ENCODE measurements around the gene PATJ.
"Not testable (repeated sequence)": the region's sequence is repeated elsewhere in the genome, so short reads cannot be mapped to it uniquely, and the experiment has no call there.

PATJ gene

DNA sequence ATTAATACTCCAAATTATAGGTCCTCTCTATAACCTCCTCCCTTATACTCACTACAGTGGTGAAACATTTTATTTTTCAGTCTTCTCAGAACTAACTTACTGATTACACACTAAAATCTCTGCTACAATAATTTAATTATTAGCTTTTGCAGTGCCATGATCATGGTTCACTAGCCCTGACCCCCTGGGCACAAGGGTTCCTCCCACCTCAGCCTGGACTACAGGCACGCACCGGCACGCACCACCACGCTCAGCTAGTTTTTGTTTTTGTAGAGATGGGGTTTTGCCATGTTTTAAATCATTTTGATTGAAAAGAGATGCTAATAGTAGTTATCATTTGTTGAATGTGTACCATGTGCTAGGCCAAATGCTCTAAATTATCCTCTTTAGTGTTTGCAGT is 6.3 kb downstream of the PATJ start:
- DNase-seq (ENCODE audit: low read depth in 2 of 2, low spot score in 1 of 2): no peak

GRCh38 chr1:61749574-61749973 is 7.3 kb downstream of the PATJ start:
- no peak for DNase-seq (ENCODE audit: low read depth in 2 of 2, low spot score in 1 of 2)

DNA sequence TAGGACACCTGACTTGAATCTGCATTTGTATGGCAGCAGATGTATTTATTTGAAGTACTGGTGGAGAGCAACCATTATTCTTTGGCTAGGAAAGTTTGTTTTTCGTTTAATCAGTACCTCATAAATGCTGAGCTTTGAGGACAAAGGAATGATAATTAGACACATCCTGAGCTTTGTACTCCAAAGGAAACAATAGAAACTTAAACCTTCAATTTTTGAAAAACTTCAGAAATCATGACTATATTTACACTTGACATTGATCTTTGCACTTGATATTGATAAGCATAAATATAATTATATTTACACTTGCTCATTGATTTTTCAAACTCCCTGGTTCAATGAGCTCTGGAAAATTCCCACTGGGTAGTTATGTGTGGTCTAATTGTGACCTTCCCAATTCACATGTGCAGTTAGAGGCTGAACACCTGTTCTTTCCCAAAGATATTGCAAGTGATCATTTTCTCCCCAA is 10.7 kb downstream of the PATJ start:
- DNase-seq (ENCODE audit: low read depth in 2 of 2, low spot score in 1 of 2): no peak

GRCh38 chr1:61753998-61754508 is 11.8 kb downstream of the PATJ start:
- no peak for DNase-seq (ENCODE audit: low read depth in 2 of 2, low spot score in 1 of 2)

DNA sequence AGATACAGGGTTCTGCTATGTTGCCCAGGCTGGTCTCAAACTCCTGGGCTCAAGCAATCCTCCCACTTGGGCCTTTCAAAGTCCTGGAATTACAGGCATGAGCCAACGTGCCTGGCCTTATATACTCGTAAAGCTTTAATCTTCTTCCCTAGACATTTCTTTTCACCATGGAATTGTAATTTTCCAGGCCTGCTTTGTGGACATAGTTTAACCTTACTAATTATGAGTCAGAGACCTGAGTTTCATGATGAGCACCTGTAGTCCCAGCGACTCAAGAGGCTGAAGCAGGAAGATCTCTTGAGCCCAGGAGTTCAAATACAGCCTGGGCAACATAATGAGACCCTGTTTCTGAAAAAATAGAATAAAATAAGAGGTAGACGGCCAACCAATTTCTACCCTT is 12.3 kb downstream of the PATJ start:
- no peak for DNase-seq (ENCODE audit: low read depth in 2 of 2, low spot score in 1 of 2)

GRCh38 chr1:61756773-61757172 is 14.5 kb downstream of the PATJ start:
- DNase-seq (ENCODE audit: low read depth in 2 of 2, low spot score in 1 of 2): no peak

GRCh38 chr1:61757950-61758349 is 15.7 kb downstream of the PATJ start:
- no peak for DNase-seq (ENCODE audit: low read depth in 2 of 2, low spot score in 1 of 2)

DNA sequence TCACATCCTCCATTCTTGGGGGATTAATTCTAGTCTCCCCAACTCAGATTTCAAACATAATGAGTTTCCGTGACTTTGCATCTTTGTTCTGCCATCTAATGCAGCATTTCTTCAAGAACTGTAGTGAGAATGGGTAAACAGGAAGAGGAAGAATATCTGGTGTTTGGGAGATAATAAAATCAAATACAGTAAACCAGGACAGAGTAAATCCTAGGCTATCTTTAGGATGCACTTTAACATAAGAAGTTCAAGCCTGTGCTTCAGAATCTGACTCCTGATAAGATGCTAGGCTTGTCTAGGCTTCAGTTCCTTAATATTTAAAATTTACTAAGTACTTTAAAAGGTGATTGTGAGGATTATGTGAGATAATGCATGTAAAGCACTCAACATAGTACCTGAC is 27.9 kb downstream of the PATJ start:
- no peak for DNase-seq (ENCODE audit: low read depth in 2 of 2, low spot score in 1 of 2)

DNA sequence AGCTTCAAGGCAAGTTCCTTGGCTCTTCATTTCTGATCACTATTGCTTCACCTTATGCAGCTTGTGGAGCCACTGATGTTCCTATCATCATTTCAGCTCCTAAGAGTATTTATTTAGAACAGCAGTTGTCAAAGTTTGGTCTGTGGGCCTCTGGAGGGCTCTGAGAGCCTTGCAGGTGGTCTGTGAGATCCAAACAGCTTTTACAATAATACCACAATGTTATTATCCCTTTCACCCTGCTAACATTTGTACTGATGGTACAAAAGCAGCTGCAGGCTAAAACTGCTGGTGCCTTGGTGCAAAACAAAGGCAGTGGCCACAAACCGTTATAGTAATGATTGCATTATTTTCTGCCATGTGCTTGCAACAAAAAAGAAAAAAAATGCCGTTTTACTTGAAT is 33.8 kb downstream of the PATJ start:
- DNase-seq (ENCODE audit: low read depth in 2 of 2, low spot score in 1 of 2): no peak

DNA sequence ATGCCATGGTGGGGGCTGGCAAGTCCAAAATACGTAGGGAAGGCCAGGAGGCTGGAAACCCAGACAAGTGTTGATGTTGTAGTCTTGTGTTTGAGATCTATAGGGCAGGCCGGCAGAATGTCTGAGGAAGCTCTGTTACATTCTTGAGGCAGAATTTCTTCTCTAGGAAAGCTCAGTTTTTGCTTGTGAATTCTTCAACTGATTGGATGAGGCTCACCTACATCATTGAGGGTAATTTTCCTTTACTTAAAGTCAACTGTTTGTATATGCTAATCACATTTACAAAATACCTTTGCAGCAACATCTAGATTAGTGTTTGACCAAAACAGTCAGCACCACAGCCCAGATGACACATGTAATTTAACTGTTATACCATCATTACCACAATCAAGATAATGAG is 37.0 kb downstream of the PATJ start:
- no peak for DNase-seq (ENCODE audit: low read depth in 2 of 2, low spot score in 1 of 2)

- DNase-seq (ENCODE audit: low read depth in 2 of 2, low spot score in 1 of 2): no peak
Observed at GRCh38 chr1:61781151-61781550, 38.9 kb downstream of the PATJ start.

DNA sequence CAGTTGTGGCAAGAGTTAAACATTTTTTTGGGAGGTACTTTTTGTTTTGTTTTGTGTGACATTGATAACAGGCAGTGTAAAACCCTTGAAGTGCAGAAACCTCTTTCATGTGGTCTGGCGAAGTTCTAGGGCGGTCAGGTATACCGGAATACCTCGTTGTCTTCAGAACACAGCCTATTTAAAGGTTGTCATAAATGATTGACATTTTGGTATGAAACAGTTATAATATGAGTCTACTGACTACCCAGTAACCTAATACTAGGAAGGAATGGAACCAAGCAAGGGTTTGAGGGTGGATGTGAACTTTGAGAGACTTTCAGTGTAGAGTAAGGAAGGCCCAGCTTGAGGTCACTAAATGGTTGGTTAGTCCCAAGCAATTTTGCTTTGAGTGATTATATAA is 40.5 kb downstream of the PATJ start:
- peak; percentile 10 to 13 for DNase-seq (ENCODE audit: low read depth in 2 of 2, low spot score in 1 of 2)

GRCh38 chr1:61784726-61785125 is 42.4 kb downstream of the PATJ start:
- DNase-seq (ENCODE audit: low read depth in 2 of 2, low spot score in 1 of 2): no peak

GRCh38 chr1:61790837-61791236 is 48.6 kb downstream of the PATJ start:
- DNase-seq (ENCODE audit: low read depth in 2 of 2, low spot score in 1 of 2): no peak

GRCh38 chr1:61797045-61797755 is 54.9 kb downstream of the PATJ start:
- no peak for DNase-seq (ENCODE audit: low read depth in 2 of 2, low spot score in 1 of 2)

DNA sequence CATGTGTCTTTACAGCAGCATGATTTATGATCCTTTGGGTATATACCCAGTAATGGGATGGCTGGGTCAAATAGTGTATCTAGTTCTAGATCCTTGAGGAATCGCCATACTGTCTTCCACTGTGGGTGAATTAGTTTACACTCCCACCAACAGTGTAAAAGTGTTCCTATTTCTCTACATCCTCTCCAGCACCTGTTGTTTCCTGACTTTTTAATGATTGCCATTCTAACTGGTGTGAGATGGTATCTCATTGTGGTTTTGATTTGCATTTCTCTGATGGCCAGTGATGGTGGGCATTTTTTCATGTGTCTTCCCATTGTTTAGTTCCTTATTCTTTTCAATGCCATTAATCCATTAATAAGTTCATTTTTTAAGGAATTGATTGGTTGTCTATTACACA is 58.8 kb downstream of the PATJ start:
- DNase-seq (ENCODE audit: low read depth in 2 of 2, low spot score in 1 of 2): not testable (repeated sequence)

DNA sequence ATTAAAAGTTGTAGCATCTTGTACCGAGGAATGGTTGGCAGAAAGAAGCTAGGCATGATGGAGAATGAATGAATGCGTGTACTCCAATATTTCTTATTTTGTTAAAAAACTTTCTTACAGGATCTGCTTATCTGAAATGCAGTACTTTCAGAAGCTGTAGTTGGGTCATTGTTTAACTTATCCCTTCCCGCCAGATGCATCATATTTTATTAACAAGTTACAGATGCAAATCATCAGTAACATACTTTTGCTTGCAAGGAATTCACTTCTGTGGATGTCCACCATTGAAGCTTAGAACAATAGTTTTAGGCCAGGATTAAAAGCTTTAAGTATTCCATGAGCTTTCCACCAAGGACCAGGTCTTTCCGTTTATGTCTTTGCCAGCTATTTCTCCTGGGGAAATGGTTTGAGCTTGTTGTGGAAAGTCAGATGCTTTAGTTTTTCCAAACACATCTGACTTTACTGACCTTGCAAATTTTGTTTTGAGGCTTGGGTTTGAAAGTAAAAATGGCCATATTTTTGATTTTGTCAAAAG is 65.4 kb downstream of the PATJ start:
- DNase-seq (ENCODE audit: low read depth in 2 of 2, low spot score in 1 of 2): no peak

GRCh38 chr1:61808321-61808720 is 66.0 kb downstream of the PATJ start:
- DNase-seq (ENCODE audit: low read depth in 2 of 2, low spot score in 1 of 2): no peak

- DNase-seq (ENCODE audit: low read depth in 2 of 2, low spot score in 1 of 2): no peak
Observed at GRCh38 chr1:61808968-61809367, 66.7 kb downstream of the PATJ start.

- no peak for DNase-seq (ENCODE audit: low read depth in 2 of 2, low spot score in 1 of 2)
Observed at GRCh38 chr1:61812916-61813315, 70.6 kb downstream of the PATJ start.

DNA sequence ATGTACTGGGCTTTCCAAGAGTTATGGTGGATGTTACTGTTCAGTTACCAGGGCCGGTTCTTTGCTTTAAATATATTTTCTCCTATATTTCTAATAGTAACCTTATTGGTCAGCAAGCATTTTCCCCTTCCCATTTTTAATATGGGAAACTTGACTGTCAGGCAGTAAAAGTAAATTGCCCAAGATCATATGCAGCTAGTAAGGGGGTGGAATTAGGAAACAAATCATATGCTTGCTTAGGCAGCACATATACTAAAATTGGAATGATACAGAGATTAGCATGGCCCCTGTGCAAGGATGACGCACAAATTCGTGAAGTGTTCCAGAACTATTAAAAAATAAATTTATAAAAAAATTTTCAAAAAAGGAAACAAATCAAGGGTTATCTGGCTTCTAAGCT is 73.9 kb downstream of the PATJ start:
- no peak for DNase-seq (ENCODE audit: low read depth in 2 of 2, low spot score in 1 of 2)

GRCh38 chr1:61818992-61819391 is 76.7 kb downstream of the PATJ start:
- no peak for DNase-seq (ENCODE audit: low read depth in 2 of 2, low spot score in 1 of 2)

- DNase-seq (ENCODE audit: low read depth in 2 of 2, low spot score in 1 of 2): no peak
Observed at GRCh38 chr1:61819421-61819820, 77.1 kb downstream of the PATJ start.
